GM19395 (cell line): Measurements from ENCODE around the gene WSCD1.

Source experiments
- ATAC-seq: cut with Tn5 transposase; IDR thresholded peaks from one replicate; pipeline ENCODE4 v1.9.1; 2021; ENCODE audit warnings: mild to moderate bottlenecking, moderate library complexity; ENCODE audit not compliant: unreplicated experiment

The WSCD1 gene

GRCh38 chr17:6147042-6147441 lies 76.9 kb downstream of the WSCD1 start:
- no peak for ATAC-seq

DNA sequence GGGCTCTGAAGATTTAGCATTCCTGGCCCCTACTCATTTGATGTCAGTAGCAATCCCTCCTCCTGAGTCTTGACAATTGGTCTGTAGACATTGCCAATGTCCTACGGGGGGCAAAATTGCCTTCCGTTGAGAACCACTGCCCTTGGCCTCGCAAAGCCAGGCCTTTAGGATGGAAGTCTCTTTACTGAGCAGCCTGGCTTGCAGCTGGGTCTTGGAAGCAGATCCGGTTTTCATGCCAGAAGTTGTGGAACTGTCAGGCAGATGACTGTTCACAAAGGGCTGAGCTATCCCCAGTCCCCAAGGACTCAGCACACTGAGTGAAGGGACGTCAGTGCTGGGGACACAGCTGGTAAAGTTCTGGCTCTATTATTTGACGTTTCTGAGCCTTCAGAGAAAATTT lies 83.2 kb downstream of the WSCD1 start:
- no peak for ATAC-seq

GRCh38 chr17:6157716-6158115 lies 87.5 kb downstream of the WSCD1 start:
- ATAC-seq: no peak

GRCh38 chr17:6159541-6160231 lies 89.5 kb downstream of the WSCD1 start:
- ATAC-seq: no peak

GRCh38 chr17:6160232-6160555 lies 90.0 kb downstream of the WSCD1 start:
- ATAC-seq: no peak

- no peak for ATAC-seq
These were observed 91.0 kb downstream of the WSCD1 start for GRCh38 chr17:6160911-6161855.

DNA sequence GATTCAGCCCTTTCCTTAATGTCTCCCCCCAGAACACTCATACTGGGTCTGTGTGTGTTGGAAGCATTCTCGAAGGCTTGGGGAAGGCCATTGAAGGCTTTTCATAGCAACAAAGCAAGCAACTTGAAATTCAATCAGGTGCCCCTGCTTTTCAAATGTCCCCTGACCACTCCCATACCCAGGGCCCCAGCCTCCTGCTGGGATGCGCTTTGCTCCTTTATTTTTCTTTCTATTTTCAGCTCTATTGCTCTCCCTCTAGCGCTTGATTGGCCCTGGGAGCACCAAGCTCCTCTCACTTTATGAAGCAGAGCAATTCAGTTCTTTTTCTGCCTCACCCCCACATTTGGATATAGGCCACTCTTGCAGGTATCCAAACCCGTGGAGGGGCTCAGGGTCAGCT lies 92.0 kb downstream of the WSCD1 start:
- no peak for ATAC-seq

DNA sequence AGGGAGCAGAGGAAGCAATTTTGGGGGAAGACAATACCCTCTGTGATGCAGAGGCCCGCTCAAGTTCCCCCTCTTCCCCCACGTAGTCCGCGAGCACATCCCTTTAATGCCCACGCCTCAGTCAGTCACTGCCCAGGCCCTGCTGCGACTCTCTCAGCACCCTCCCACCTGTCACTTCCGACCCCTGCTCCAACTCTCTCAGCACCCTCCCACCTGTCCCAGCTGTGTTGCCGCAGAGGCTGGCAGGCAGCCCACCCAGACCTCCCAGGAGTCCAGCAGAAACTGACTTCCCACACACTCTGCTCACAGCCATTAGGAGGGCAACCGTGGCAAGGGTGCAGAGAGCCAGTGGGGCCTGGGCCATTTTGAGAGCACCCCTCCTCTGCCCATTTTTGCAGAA lies 92.7 kb downstream of the WSCD1 start:
- ATAC-seq: no peak

GRCh38 chr17:6163612-6164333 lies 93.6 kb downstream of the WSCD1 start:
- no peak for ATAC-seq

GRCh38 chr17:6164996-6165395 lies 94.8 kb downstream of the WSCD1 start:
- ATAC-seq: no peak

GRCh38 chr17:6165806-6166205 lies 95.6 kb downstream of the WSCD1 start:
- ATAC-seq: no peak

GRCh38 chr17:6166492-6167179 lies 96.5 kb downstream of the WSCD1 start:
- no peak for ATAC-seq

DNA sequence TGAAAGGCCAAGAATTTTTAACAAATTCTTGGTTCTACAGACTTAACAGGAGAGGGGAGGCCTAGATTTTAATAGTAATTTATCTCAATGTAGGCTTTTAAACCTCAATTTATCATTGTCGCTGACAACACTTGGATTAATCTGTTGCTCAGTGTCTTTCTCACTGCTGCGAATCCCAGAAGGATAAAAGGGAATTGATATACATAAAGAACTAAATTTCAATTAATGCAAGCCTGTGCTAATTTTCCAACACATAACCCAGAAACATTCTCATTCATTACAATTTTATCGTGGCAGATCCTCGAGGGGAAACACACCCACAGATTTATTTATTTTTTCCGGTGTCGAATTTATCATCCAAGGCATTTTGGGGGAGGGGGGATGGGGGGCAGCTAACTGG lies 98.1 kb downstream of the WSCD1 start:
- no peak for ATAC-seq

DNA sequence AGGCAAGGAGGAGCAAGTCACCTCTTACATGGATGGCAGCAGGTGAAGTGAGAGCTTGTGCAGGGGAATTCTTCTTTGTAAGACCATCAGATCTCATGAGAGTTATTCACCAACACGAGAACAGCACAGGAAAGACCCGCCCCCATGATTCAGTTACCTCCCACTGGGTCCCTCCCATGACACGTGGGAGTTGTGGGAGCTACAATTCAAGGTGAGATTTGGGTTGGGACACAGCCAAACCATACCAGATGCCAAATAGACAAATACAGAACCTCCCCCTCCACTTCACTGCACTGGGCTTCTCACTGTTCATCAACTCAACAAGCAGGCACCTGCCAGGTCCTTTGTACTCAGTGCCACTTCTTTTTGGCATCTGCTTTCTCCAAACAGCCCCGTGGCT lies 100.2 kb downstream of the WSCD1 start:
- ATAC-seq: no peak

- no peak for ATAC-seq
These were observed 102.6 kb downstream of the WSCD1 start for GRCh38 chr17:6172642-6173330.

DNA sequence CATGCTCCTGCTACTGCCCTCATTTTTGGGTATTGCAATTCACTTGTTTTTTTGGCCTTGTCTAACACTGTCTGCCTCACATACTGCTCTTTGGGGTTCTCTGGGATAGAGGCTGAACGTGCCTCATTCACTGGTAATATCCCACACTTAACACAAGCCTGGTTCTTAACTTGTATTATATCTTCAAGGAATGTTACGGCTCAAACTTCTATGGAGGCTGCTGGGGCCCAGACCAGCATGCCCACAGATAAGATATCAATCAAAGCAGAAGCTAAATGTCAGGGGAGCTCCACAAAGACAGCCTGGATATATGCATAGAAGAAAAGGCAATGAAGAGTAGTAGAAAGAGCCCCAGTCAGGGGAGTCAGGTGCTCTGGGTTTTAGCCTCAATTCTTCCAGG lies 103.5 kb downstream of the WSCD1 start:
- no peak for ATAC-seq
